IMR-90 (cell line): ENCODE measurements around the gene LRRC26. TPM values are rescaled to one million over a fixed set of nuclear protein-coding genes. Genes with fewer than 3 reads are reported as not detected.

Experiments used
- ATAC-seq: fragments of 200-7000 bp; cut with Tn5 transposase; 2 replicates; pipeline ENCODE4 v1.9.1; 2020; ENCODE audit warnings: low read depth, mild to moderate bottlenecking, moderate library complexity
- BruUV-seq: library from RNA; stranded (reverse); fragments of 400-500 nt; replicated peaks from 2 replicates; lab custom pipeline; 2021; lab: Mats Ljungman, UMichigan
- CTCF ChIA-PET: fragments of 300-600 bp; formaldehyde crosslinking; extraction: SDS; loops from one replicate; lab custom pipeline; 2021; ENCODE audit warnings: antibody characterized with exemption; lab: Yijun Ruan, JAX
- POLR2A ChIA-PET: fragments of 300-600 bp; sonication (Branson Sonifier 250); formaldehyde crosslinking; loops from one replicate; lab custom pipeline; 2022; ENCODE audit warnings: antibody characterized with exemption; ENCODE audit not compliant: unreplicated experiment; lab: Charles Lee
- DNase-seq: peaks from one replicate; pipeline ENCODE4 v3.0.0; 2013
- H2AFZ ChIP-seq: replicated peaks from 2 replicates; pipeline ENCODE3; 2013; ENCODE audit warnings: low read length, mild to moderate bottlenecking; ENCODE audit not compliant: poor library complexity
- H2AK5ac ChIP-seq: 2 replicates; pipeline ENCODE4 v1.6.1; 2013; ENCODE audit warnings: low read depth, low read length, inconsistent platforms
- H2AK9ac ChIP-seq: replicated peaks from 2 replicates; pipeline ENCODE3; 2013; ENCODE audit warnings: mild to moderate bottlenecking, low read depth, low read length, moderate library complexity; ENCODE audit not compliant: poor library complexity
- H2BK120ac ChIP-seq: 2 replicates; pipeline ENCODE4 v1.6.1; 2013; ENCODE audit warnings: low read depth, low read length, inconsistent platforms
- H2BK15ac ChIP-seq: 3 replicates; pipeline ENCODE4 v1.6.1; 2013; ENCODE audit warnings: low read depth, low read length, inconsistent platforms
- H2BK20ac ChIP-seq: 2 replicates; pipeline ENCODE4 v1.6.1; 2013; ENCODE audit warnings: low read depth, mild to moderate bottlenecking, inconsistent platforms, low read length, moderate library complexity
- H2BK5ac ChIP-seq: 2 replicates; pipeline ENCODE4 v1.6.1; 2013; ENCODE audit warnings: mild to moderate bottlenecking, low read depth, low read length, inconsistent platforms; ENCODE audit not compliant: poor library complexity, severe bottlenecking
- H3K14ac ChIP-seq: replicated peaks from 2 replicates; pipeline ENCODE4 v1.6.1; 2013; ENCODE audit warnings: low read depth, low read length, inconsistent platforms
- H3K18ac ChIP-seq: 2 replicates; pipeline ENCODE4 v1.6.1; 2013; ENCODE audit warnings: low read depth, low read length, control low read depth
- H3K23ac ChIP-seq: 2 replicates; pipeline ENCODE4 v1.6.1; 2013; ENCODE audit warnings: low read depth, low read length, inconsistent platforms
- H3K27ac ChIP-seq: 2 replicates; pipeline ENCODE4 v1.5.1; 2013; ENCODE audit warnings: mild to moderate bottlenecking, control low read depth, low read length; ENCODE audit not compliant: insufficient read depth
- H3K27me3 ChIP-seq: 2 replicates; pipeline ENCODE4 v1.6.1; 2013; ENCODE audit warnings: low read length; ENCODE audit not compliant: control insufficient read depth, insufficient read depth
- H3K36me3 ChIP-seq: 2 replicates; pipeline ENCODE4 v1.6.1; 2013; ENCODE audit warnings: low read length, mixed read lengths; ENCODE audit not compliant: control insufficient read depth, insufficient read depth
- H3K4ac ChIP-seq: 2 replicates; pipeline ENCODE4 v1.6.1; 2013; ENCODE audit warnings: low read depth, low read length, inconsistent platforms
- H3K4me1 ChIP-seq: 2 replicates; pipeline ENCODE4 v1.6.1; 2013; ENCODE audit warnings: low read length, mixed read lengths; ENCODE audit not compliant: control insufficient read depth, insufficient read depth
- H3K4me2 ChIP-seq: 2 replicates; pipeline ENCODE4 v1.6.1; 2013; ENCODE audit warnings: low read depth, mild to moderate bottlenecking, control low read depth, low read length, moderate library complexity
- H3K4me3 ChIP-seq: 2 replicates; pipeline ENCODE4 v1.5.1; 2013; ENCODE audit warnings: low read depth, mild to moderate bottlenecking, control low read depth, low read length, moderate library complexity; ENCODE audit not compliant: insufficient read depth
- H3K56ac ChIP-seq: 2 replicates; pipeline ENCODE4 v1.6.1; 2013; ENCODE audit warnings: low read length, inconsistent platforms; ENCODE audit not compliant: insufficient read depth; ENCODE audit errors: extremely low read depth
- H3K79me1 ChIP-seq, 2 experiments: 2 replicates each; pipeline ENCODE4 v1.6.1; 2013; ENCODE audit warnings: low read length in 2 of 2, inconsistent platforms in 1 of 2, low read depth in 1 of 2
- H3K9ac ChIP-seq: 2 replicates; pipeline ENCODE4 v1.6.1; 2013; ENCODE audit warnings: low read depth, low read length, control low read depth
- H3K9me1 ChIP-seq: 2 replicates; pipeline ENCODE4 v1.6.1; 2013; ENCODE audit warnings: low read length, inconsistent platforms; ENCODE audit not compliant: insufficient read depth
- H3K9me3 ChIP-seq: 2 replicates; pipeline ENCODE4 v1.6.1; 2013; ENCODE audit warnings: low read length; ENCODE audit not compliant: control insufficient read depth, insufficient read depth
- H4K20me1 ChIP-seq: 2 replicates; pipeline ENCODE4 v1.6.1; 2013; ENCODE audit warnings: low read length, inconsistent platforms; ENCODE audit not compliant: insufficient read depth
- H4K5ac ChIP-seq: 2 replicates; pipeline ENCODE4 v1.6.1; 2013; ENCODE audit warnings: mild to moderate bottlenecking, low read depth, low read length, control low read depth
- H4K8ac ChIP-seq, 2 experiments: 2 replicates each; pipeline ENCODE4 v1.6.1; 2013; ENCODE audit warnings: low read depth in 2 of 2, low read length in 2 of 2, control low read depth in 1 of 2, inconsistent platforms in 1 of 2
- H4K91ac ChIP-seq: 2 replicates; pipeline ENCODE4 v1.6.1; 2013; ENCODE audit warnings: low read depth, low read length, inconsistent platforms; ENCODE audit not compliant: insufficient read depth
- BHLHE40 ChIP-seq: fragments of 150-350 bp; IDR thresholded peaks from 2 replicates; pipeline ENCODE4 v1.6.1; 2016; ENCODE audit warnings: mild to moderate bottlenecking, low read depth, low read length
- CEBPB ChIP-seq: IDR thresholded peaks from 2 replicates; pipeline ENCODE4 v1.6.1; 2012; ENCODE audit warnings: low read depth, low read length, improper control_type of control experiment
- CTCF ChIP-seq: conservative IDR thresholded peaks from 2 replicates; pipeline ENCODE4 v1.5.1; 2012; ENCODE audit warnings: mild to moderate bottlenecking, low read depth, low read length, improper control_type of control experiment
- ELK1 ChIP-seq: fragments of 150-350 bp; IDR thresholded peaks from 2 replicates; pipeline ENCODE4 v1.6.1; 2016; ENCODE audit warnings: low read depth, mild to moderate bottlenecking, low read length, moderate library complexity, borderline replicate concordance
- MAZ ChIP-seq: IDR thresholded peaks from 2 replicates; pipeline ENCODE4 v1.6.1; 2012; ENCODE audit warnings: low read depth, mild to moderate bottlenecking, low read length, improper control_type of control experiment, moderate library complexity, borderline replicate concordance
- MXI1 ChIP-seq: IDR thresholded peaks from 2 replicates; pipeline ENCODE4 v1.6.1; 2012; ENCODE audit warnings: low read depth, mild to moderate bottlenecking, low read length, moderate library complexity, borderline replicate concordance
- POLR2A ChIP-seq: IDR thresholded peaks from 2 replicates; pipeline ENCODE4 v1.6.1; 2012; ENCODE audit warnings: mild to moderate bottlenecking, low read depth, low read length
- WGBS, 2 experiments: methylation state at CpG; one replicate each; pipeline versions ENCODE4 v1.1.5 to v1.1.7; 2013; ENCODE audit warnings: missing lambda C conversion rate in 2 of 2; ENCODE audit not compliant: insufficient read length in 1 of 2; ENCODE audit errors: extremely low coverage in 2 of 2; 5-methylcytosine and 5-hydroxymethylcytosine counted together
- dilution Hi-C: fragments of 300-500 bp; cut with HindIII; formaldehyde crosslinking; loops from one replicate; pipeline ENCODE4 v1.14.3; 2018; ENCODE audit warnings: low sequenced_read_pairs; ENCODE audit not compliant: unreplicated experiment
- in situ Hi-C: fragments of 300-500 bp; cut with MboI; formaldehyde crosslinking; loops from 3 replicates; pipeline ENCODE4 v1.14.3; 2019; ENCODE audit warnings: low sequenced_read_pairs, inconsistent platforms, mixed read lengths
- intact Hi-C: fragments of 100-400 bp; cut with micrococcal nuclease; formaldehyde crosslinking; loops from 2 replicates; pipeline ENCODE4 v1.10.0; 2022
- polyA plus RNA-seq, 3 experiments: library from polyadenylated mRNA; depleted of rRNA; stranded (reverse); fragments of >200 nt; gene quantifications; 2 replicates each; pipeline ENCODE4 v1.2.3, GENCODE V29; 2012; ENCODE audit warnings: low replicate concordance in 1 of 3
- total RNA-seq: library from RNA; depleted of rRNA; stranded (reverse); fragments of >200 nt; gene quantifications from 2 replicates; pipeline ENCODE4 v1.2.3, GENCODE V29; 2012

The LRRC26 gene
- total and polyA plus RNA-seq, 2 of the 4 experiments (the other 2 are of a cell fraction) = not detected

- no peak overlapping the region for H2BK20ac ChIP-seq
- no peak overlapping the region for H4K8ac ChIP-seq
- no peak overlapping the region for H4K91ac ChIP-seq
- H3K9ac ChIP-seq = no peak overlapping the region
- no peak overlapping the region for H3K56ac ChIP-seq
- intact Hi-C loops (no loop called here), in situ Hi-C loops (no loop called here), dilution Hi-C loops (no loop called here)
- WGBS, 2 experiments = no CpG with 5 or more reads among the region's 44 CpGs
- no peak for DNase-seq
- H3K27me3 ChIP-seq = peaks cover 91% of the 10 kb centered on the region
- no peaks in the 10 kb centered on the region for H3K36me3 ChIP-seq
- CTCF ChIA-PET = no interaction called here
- no peak overlapping the region for H2BK15ac ChIP-seq
- no peak overlapping the region for H2AFZ ChIP-seq
- H3K4me3 ChIP-seq = no peak overlapping the region
- H3K9me3 ChIP-seq = no peaks in the 10 kb centered on the region
- POLR2A ChIA-PET = no interaction called here
- H3K4me1 ChIP-seq = peaks cover 4% of the 10 kb centered on the region; the same call in 1 of the 2 replicates
- H2AK9ac ChIP-seq = no peak overlapping the region
- no peak overlapping the region for H2AK5ac ChIP-seq
- H3K27ac ChIP-seq = no peak overlapping the region
- H4K20me1 ChIP-seq = no peaks in the 10 kb centered on the region
- BruUV-seq = no TSS peak
- ATAC-seq = no peak
- no peak overlapping the region for H3K23ac ChIP-seq
- no peak overlapping the region for H3K4ac ChIP-seq
- no peak overlapping the region for H4K5ac ChIP-seq
- H3K4me2 ChIP-seq = no peak overlapping the region
- no peaks in the 10 kb centered on the region for H3K79me1 ChIP-seq
- no peak overlapping the region for H2BK5ac ChIP-seq
- H3K14ac ChIP-seq = no peak overlapping the region
- no peak overlapping the region for H3K18ac ChIP-seq
- no peaks in the 10 kb centered on the region for H3K9me1 ChIP-seq
- TF ChIP-seq MXI1 (no peak), CEBPB (no peak), BHLHE40 (no peak), MAZ (no peak), ELK1 (no peak), CTCF (no peak), POLR2A (no peak)
- no peak overlapping the region for H2BK120ac ChIP-seq
Observed at GRCh38 chr9:137167277-137167746, 2.5 kb downstream of the LRRC26 start.
